ENCODE measurements around the gene GPR160. TPM values are rescaled to one million over a fixed set of nuclear protein-coding genes. Genes with fewer than 3 reads are reported as not detected.

Gene GPR160
- total and polyA plus RNA-seq, 2 experiments from 2014 or later: 52.2 to 87.9 TPM

DNA sequence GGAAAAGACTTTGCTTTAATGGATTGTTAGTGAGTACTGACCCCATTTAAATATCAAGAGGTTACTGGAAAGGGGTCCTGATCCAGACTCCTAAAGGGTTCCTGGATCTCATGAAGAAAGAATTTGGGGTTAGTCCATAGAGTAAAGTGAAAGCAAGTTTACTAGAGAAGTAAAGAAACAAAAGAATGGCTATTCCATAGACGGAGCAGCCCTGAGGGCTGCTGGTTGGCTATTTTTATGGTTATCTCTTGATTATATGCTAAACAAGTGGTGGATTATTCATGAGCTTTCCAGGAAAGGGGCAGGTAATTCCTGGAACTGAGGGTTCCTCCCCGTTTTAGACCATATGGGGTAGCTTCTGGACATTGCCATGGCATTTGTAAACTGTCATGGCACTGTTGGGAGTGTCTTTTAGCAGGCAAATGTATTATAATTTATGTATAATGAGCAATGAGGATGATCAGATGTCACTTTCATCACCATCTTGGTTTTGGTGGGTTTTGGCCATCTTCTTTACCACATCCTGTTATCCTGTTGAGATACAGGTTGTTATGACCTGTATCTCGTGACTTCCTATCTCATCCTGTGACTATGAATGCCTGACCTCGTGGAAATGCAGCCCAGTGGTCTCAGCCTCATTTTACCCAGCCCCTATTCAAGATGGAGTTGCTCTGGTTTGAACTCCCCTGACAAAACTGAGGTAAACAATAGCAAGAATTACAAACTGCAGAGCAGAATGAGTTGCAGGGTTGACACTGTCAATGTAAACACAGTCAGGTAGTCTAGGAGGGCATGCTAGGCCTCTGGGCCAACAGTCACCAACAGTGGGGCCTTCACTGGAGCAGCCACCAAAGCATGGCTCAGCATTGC lies 10.3 kb upstream of the GPR160 start:
- no peak overlapping the region for H3K27ac ChIP-seq
- peaks cover 5% of the 10 kb centered on the region for H3K4me1 ChIP-seq (ENCODE audit: insufficient read depth)
- H3K36me3 ChIP-seq (replicated peaks; ENCODE audit: insufficient read depth, low read depth): no peaks in the 10 kb centered on the region
- H3K4me3 ChIP-seq: no peak overlapping the region
- no peaks in the 10 kb centered on the region for H3K9me3 ChIP-seq (ENCODE audit: low read depth)
- no peak overlapping the region for H3K4me2 ChIP-seq
- H3K79me2 ChIP-seq: no peaks in the 10 kb centered on the region
- H3K27me3 ChIP-seq: no peaks in the 10 kb centered on the region
- no peaks in the 10 kb centered on the region for H3K9me2 ChIP-seq (replicated peaks; ENCODE audit: insufficient read depth)
- no peaks in the 10 kb centered on the region for H4K20me1 ChIP-seq (ENCODE audit: insufficient read depth, poor library complexity, severe bottlenecking)
- no peak for DNase-seq (ENCODE audit: low spot score)
- TF ChIP-seq EZH2 (IDR thresholded peaks at IDR 0.05; ENCODE audit: borderline replicate concordance) (no peak), EZH2phosphoT487 (IDR thresholded peaks at IDR 0.05; ENCODE audit: low read depth, severe bottlenecking, unreplicated experiment) (no peak), CTCF (IDR thresholded peaks at IDR 0.05; ENCODE audit: poor library complexity) (no peak)
- no peak overlapping the region for H2AFZ ChIP-seq
- 83% methylated on average over 4 of the region's 4 CpGs for WGBS (ENCODE audit: low lambda C conversion rate, missing lambda C conversion rate)

DNA sequence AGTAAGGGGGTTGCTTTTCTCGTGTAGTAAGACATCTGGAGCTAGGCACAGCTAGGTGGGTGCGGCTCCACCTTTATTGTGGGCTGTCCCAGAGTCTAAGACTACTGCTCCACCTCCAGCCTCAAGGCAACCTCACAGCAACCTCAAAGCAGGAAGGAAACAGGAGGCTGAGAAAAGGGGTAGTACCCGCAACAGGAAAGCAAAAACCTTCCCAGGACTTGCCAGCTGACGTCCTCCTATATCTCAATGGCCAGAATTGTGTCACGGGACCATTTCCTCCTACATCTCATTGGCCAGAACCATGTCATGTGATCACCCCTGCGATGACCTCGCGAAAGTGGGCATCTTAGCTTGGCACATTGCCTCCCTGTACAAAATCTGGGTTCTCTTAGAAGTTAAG lies 4.3 kb upstream of the GPR160 start:
- no peaks in the 10 kb centered on the region for H3K9me3 ChIP-seq (ENCODE audit: low read depth)
- TF ChIP-seq EZH2 (IDR thresholded peaks at IDR 0.05; ENCODE audit: borderline replicate concordance): no peak
- no peak for TF ChIP-seq CTCF (IDR thresholded peaks at IDR 0.05; ENCODE audit: poor library complexity)
- TF ChIP-seq EZH2phosphoT487 (IDR thresholded peaks at IDR 0.05; ENCODE audit: low read depth, severe bottlenecking, unreplicated experiment): no peak
- DNase-seq (ENCODE audit: low spot score): no peak
- H3K79me2 ChIP-seq: no peaks in the 10 kb centered on the region
- WGBS (ENCODE audit: low lambda C conversion rate, missing lambda C conversion rate): 84% methylated on average over 8 of the region's 8 CpGs
- no peaks in the 10 kb centered on the region for H4K20me1 ChIP-seq (ENCODE audit: insufficient read depth, poor library complexity, severe bottlenecking)
- no peaks in the 10 kb centered on the region for H3K36me3 ChIP-seq (replicated peaks; ENCODE audit: insufficient read depth, low read depth)
- no peaks in the 10 kb centered on the region for H3K27me3 ChIP-seq
- no peak overlapping the region for H3K4me2 ChIP-seq
- H3K27ac ChIP-seq: no peak overlapping the region
- no peaks in the 10 kb centered on the region for H3K4me1 ChIP-seq (ENCODE audit: insufficient read depth)
- no peak overlapping the region for H2AFZ ChIP-seq
- H3K4me3 ChIP-seq: no peak overlapping the region
- H3K9me2 ChIP-seq (replicated peaks; ENCODE audit: insufficient read depth): no peaks in the 10 kb centered on the region

GRCh38 chr3:170038434-170039110 lies 777 bp downstream of the GPR160 start:
- H3K9me3 ChIP-seq (ENCODE audit: low read depth): no peaks in the 10 kb centered on the region
- peak overlapping the region; percentile 84 for H3K4me3 ChIP-seq
- H3K36me3 ChIP-seq (replicated peaks; ENCODE audit: insufficient read depth, low read depth): no peaks in the 10 kb centered on the region
- WGBS (ENCODE audit: low lambda C conversion rate, missing lambda C conversion rate): 3% methylated on average over 51 of the region's 51 CpGs
- peak overlapping the region; percentile 89 for H3K27ac ChIP-seq
- DNase-seq (ENCODE audit: low spot score): peak; percentile 65
- TF ChIP-seq CTCF (IDR thresholded peaks at IDR 0.05; ENCODE audit: poor library complexity) (peak; percentile 34), EZH2 (IDR thresholded peaks at IDR 0.05; ENCODE audit: borderline replicate concordance) (no peak)
- H3K4me2 ChIP-seq: peak overlapping the region; percentile 92
- peaks cover 4% of the 10 kb centered on the region for H3K27me3 ChIP-seq
- peaks cover 31% of the 10 kb centered on the region for H3K79me2 ChIP-seq
- peaks cover 3% of the 10 kb centered on the region for H3K4me1 ChIP-seq (ENCODE audit: insufficient read depth)
- H4K20me1 ChIP-seq (ENCODE audit: insufficient read depth, poor library complexity, severe bottlenecking): no peaks in the 10 kb centered on the region
- H2AFZ ChIP-seq: peak overlapping the region; percentile 81
- H3K9me2 ChIP-seq (replicated peaks; ENCODE audit: insufficient read depth): no peaks in the 10 kb centered on the region
